A549 (cell line): Measurements from ENCODE around the gene CLASP1. TPM values are rescaled to one million over a fixed set of nuclear protein-coding genes. Genes with fewer than 3 reads are reported as not detected.
A peak's percentile ranks its signal among the peaks of the same experiment; 100 is the strongest.

Experiments used
- ATAC-seq, 2 experiments: fragments of 200-7000 bp in 1 of 2; fragments of >200 bp in 1 of 2; cut with Nextera tagmentation in 1 of 2; cut with Tn5 transposase in 1 of 2; 3 replicates each; pipeline versions ENCODE4 v1.8.0 to v1.9.1; 2018 to 2020; ENCODE audit warnings: mild to moderate bottlenecking in 1 of 2, moderate library complexity in 1 of 2
- CTCF ChIA-PET: fragments of 300-600 bp; sonication (Branson Sonifier 250); formaldehyde crosslinking; extraction: SDS; loops from one replicate; lab custom pipeline; 2021; ENCODE audit warnings: antibody characterized with exemption, inconsistent platforms; lab: Yijun Ruan, JAX
- POLR2A ChIA-PET: fragments of 350-600 bp; formaldehyde crosslinking; extraction: SDS; loops from one replicate; lab custom pipeline; 2021; ENCODE audit warnings: antibody characterized with exemption, inconsistent platforms; lab: Yijun Ruan, JAX
- DNase-seq, 2 experiments: peaks; one replicate each; pipeline versions ENCODE4 v3.0.0 to v3.0.0-alpha.2; 2011 to 2016; ENCODE audit warnings: low read depth in 1 of 2, low spot score in 1 of 2
- FAIRE-seq: peaks from 2 replicates; lab custom pipeline; 2011; peaks lifted over from hg19 to GRCh38; lab: Jason Lieb, UNC
- H3K27ac ChIP-seq, 2 experiments: fragments of >200 bp; sonication (Bioruptor Twin); formaldehyde crosslinking; 3 replicates each; pipeline ENCODE4 v1.5.1; 2016 to 2017
- H3K4me1 ChIP-seq: fragments of >200 bp; sonication (Bioruptor Twin); formaldehyde crosslinking; 3 replicates; pipeline ENCODE4 v1.6.1; 2016
- H3K4me2 ChIP-seq: fragments of >200 bp; sonication (Bioruptor Twin); formaldehyde crosslinking; 3 replicates; pipeline ENCODE4 v1.6.1; 2016
- H3K4me3 ChIP-seq: fragments of >200 bp; sonication (Bioruptor Twin); formaldehyde crosslinking; 3 replicates; pipeline ENCODE4 v1.5.1; 2016
- H3K9me3 ChIP-seq: fragments of >200 bp; sonication (Bioruptor Twin); formaldehyde crosslinking; 3 replicates; pipeline ENCODE4 v1.6.1; 2016
- CBX2 ChIP-seq: fragments of 200-600 bp; sonication (generic); IDR thresholded peaks from 2 replicates; pipeline ENCODE4 v1.6.1; 2016; ENCODE audit warnings: low read depth, mild to moderate bottlenecking, borderline replicate concordance
- CBX8 ChIP-seq: fragments of 200-600 bp; sonication (generic); IDR thresholded peaks from 2 replicates; pipeline ENCODE4 v1.6.1; 2016
- CHD2 ChIP-seq: fragments of 150-350 bp; IDR thresholded peaks from 2 replicates; pipeline ENCODE4 v1.6.1; 2014; ENCODE audit warnings: low read length; ENCODE audit not compliant: partially characterized antibody
- CHD4 ChIP-seq: fragments of 200-600 bp; sonication (generic); IDR thresholded peaks from 2 replicates; pipeline ENCODE4 v1.6.1; 2016; ENCODE audit warnings: antibody characterized with exemption, mild to moderate bottlenecking, borderline replicate concordance
- CTCF ChIP-seq: fragments of >200 bp; sonication (Bioruptor Twin); formaldehyde crosslinking; IDR thresholded peaks from 3 replicates; pipeline ENCODE4 v1.5.1; 2016
- EHMT2 ChIP-seq: fragments of 200-600 bp; sonication (generic); IDR thresholded peaks from 2 replicates; pipeline ENCODE4 v1.6.1; 2016; ENCODE audit warnings: antibody characterized with exemption, low read depth, mild to moderate bottlenecking, moderate library complexity
- HEYL ChIP-seq: fragments of 250-450 bp; sonication (Bioruptor Pico); IDR thresholded peaks from 2 replicates; pipeline ENCODE4 v1.8.0; 2021; ENCODE audit warnings: mild to moderate bottlenecking, moderate library complexity
- HOXB13 ChIP-seq: fragments of 250-450 bp; sonication (Bioruptor Pico); IDR thresholded peaks from 2 replicates; pipeline ENCODE4 v1.5.0; 2020; ENCODE audit warnings: low read depth, mild to moderate bottlenecking, moderate library complexity
- JUNB ChIP-seq: fragments of >200 bp; sonication (Bioruptor Twin); formaldehyde crosslinking; IDR thresholded peaks from 2 replicates; pipeline ENCODE4 v1.6.1; 2016
- MAFK ChIP-seq: fragments of 450-650 bp; IDR thresholded peaks from 2 replicates; pipeline ENCODE4 v1.6.1; 2014; ENCODE audit not compliant: partially characterized antibody
- MYC ChIP-seq: IDR thresholded peaks from 2 replicates; pipeline ENCODE4 v1.6.1; 2012; ENCODE audit warnings: mild to moderate bottlenecking, inconsistent platforms, low read length, improper control_type of control experiment, borderline replicate concordance
- RAD21 ChIP-seq, 2 experiments: fragments of >200 bp in 1 of 2; sonication (Bioruptor Twin) in 1 of 2; formaldehyde crosslinking in 1 of 2; IDR thresholded peaks in 1 of 2; conservative IDR thresholded peaks in 1 of 2; 2 replicates in 1 of 2; 3 replicates in 1 of 2; pipeline ENCODE4 v1.6.1; 2012 to 2018; ENCODE audit warnings: inconsistent platforms in 1 of 2
- RCOR1 ChIP-seq: fragments of 150-350 bp; IDR thresholded peaks from 2 replicates; pipeline ENCODE4 v1.6.1; 2014; ENCODE audit warnings: antibody characterized with exemption, low read length, low read depth
- REST ChIP-seq: fragments of 200-600 bp; sonication (generic); IDR thresholded peaks from 2 replicates; pipeline ENCODE4 v1.6.1; 2016; ENCODE audit warnings: antibody characterized with exemption, mild to moderate bottlenecking, moderate library complexity
- RNF2 ChIP-seq: fragments of 200-600 bp; sonication (generic); IDR thresholded peaks from 2 replicates; pipeline ENCODE4 v1.6.1; 2016; ENCODE audit warnings: low read depth, mild to moderate bottlenecking, antibody characterized with exemption, moderate library complexity, borderline replicate concordance
- SMC3 ChIP-seq: fragments of >200 bp; sonication (Bioruptor Twin); formaldehyde crosslinking; IDR thresholded peaks from 3 replicates; pipeline ENCODE4 v1.6.1; 2018; ENCODE audit warnings: inconsistent platforms
- TP53 ChIP-seq: fragments of 250-450 bp; sonication (Bioruptor Pico); IDR thresholded peaks from 2 replicates; pipeline ENCODE4 v1.5.0; 2021; ENCODE audit warnings: mild to moderate bottlenecking, moderate library complexity
- ZFP36 ChIP-seq: fragments of 450-650 bp; IDR thresholded peaks from 2 replicates; pipeline ENCODE4 v1.6.1; 2014; ENCODE audit warnings: borderline replicate concordance; ENCODE audit not compliant: partially characterized antibody
- WGBS: methylation state at CpG from one replicate; pipeline ENCODE4 v1.1.6; 2017; ENCODE audit errors: missing lambda C conversion rate; 5-methylcytosine and 5-hydroxymethylcytosine counted together
- polyA plus RNA-seq, 4 experiments: library from polyadenylated mRNA; depleted of rRNA in 3 of 4; stranded (reverse); fragments of >200 nt; fragmentation: RNase III in 1 of 4; extraction: RNeasy Plus Mini Kit Qiagen cat#74134 plus additional on column Dnase treatment in 1 of 4; gene quantifications; 2 replicates in 3 of 4; 3 replicates in 1 of 4; pipeline ENCODE4 v1.2.3, GENCODE V29; 2011 to 2017
- TF ChIP-seq, protein P1 (sequence below): IDR thresholded peaks from 2 replicates; pipeline ENCODE4 v1.6.1; 2012
- TF ChIP-seq, protein P2 (sequence below): fragments of >200 bp; sonication (Bioruptor Twin); formaldehyde crosslinking; IDR thresholded peaks from 2 replicates; pipeline ENCODE4 v1.6.1; 2016
- TF ChIP-seq, protein P3 (sequence below): IDR thresholded peaks from 2 replicates; pipeline ENCODE4 v1.6.1; 2012
- TF ChIP-seq, protein P4 (sequence below): fragments of 450-650 bp; IDR thresholded peaks from 2 replicates; pipeline ENCODE4 v1.6.1; 2014; ENCODE audit warnings: antibody characterized with exemption

CLASP1 gene
- polyA plus RNA-seq, 2 of the 4 experiments (the other 2 are of a cell fraction) = 11.7 to 15.8 TPM

- no peak for TF ChIP-seq REST
- no peak for TF ChIP-seq HOXB13 (CRISPR knock-in tag)
- TF ChIP-seq, protein P1, sequence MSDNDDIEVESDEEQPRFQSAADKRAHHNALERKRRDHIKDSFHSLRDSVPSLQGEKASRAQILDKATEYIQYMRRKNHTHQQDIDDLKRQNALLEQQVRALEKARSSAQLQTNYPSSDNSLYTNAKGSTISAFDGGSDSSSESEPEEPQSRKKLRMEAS = no peak
- TF ChIP-seq ZFP36 = no peak
- TF ChIP-seq TP53 (CRISPR knock-in tag) = no peak
- POLR2A ChIA-PET = no interaction called here
- no peak overlapping the region for H3K4me2 ChIP-seq
- H3K27ac ChIP-seq = no peak overlapping the region
- WGBS = 57% methylated on average over 2 of the region's 2 CpGs
- FAIRE-seq = no peak
- peaks cover 26% of the 10 kb centered on the region for H3K4me1 ChIP-seq
- no peak overlapping the region for H3K4me3 ChIP-seq
- no peaks in the 10 kb centered on the region for H3K9me3 ChIP-seq
- DNase-seq = no peak
- CTCF ChIA-PET = no interaction called here
- ATAC-seq = no peak
Observed at GRCh38 chr2:121598087-121598486, 51.2 kb downstream of the CLASP1 start.

DNA sequence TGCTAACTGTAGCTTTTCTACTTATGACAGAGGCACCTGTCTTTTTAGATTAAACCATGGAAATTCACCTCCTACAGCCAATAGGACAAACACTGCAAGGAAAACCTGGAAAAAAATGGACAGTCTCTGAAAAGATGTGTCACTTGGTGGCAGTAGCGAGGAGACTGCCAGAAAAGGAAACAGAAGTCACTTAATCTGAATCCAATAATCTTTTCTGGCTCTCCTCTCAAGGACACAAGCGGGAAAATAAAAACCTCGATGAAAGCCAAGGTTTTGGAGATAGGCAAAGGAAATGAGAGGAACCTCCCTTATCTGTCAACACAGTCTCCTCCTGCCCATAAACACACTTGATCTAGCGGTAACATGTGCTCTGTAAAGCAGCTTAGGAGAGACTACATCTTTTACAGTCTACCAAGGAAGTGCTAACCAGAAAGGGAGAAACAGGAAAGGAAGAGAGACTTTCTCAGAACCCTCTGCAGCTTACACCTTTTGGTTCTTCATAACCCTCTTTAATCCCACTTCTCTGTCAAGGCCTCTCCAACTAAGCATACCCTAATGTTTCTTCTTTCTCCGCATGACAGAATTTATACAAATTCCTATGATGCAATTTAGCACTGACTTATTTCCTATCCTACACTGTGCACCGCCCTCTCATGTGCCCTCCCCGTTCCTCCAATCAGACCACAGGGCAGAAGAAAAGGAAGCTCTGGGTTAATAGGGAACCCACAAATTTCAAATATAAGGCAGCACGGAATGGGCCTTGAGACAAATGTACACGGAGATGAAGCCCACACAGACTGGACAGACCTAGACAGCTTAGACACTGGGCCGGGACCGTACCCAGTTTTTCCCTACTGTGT, 52.8 kb downstream of the CLASP1 start:
- no peak for FAIRE-seq
- CTCF ChIA-PET = interaction anchor here (0.6 to 2.8 kb wide), 23 partner anchors 10 to 195 kb away, joined by 3 to 19 read pairs (median 4); no protein-coding TSS in a partner anchor
- H3K4me2 ChIP-seq = peak overlapping the region; percentile 59
- TF ChIP-seq MAFK = no peak
- TF ChIP-seq HEYL (CRISPR knock-in tag) = no peak
- no peak for TF ChIP-seq CBX8
- TF ChIP-seq CHD2 = no peak
- TF ChIP-seq, protein P2, sequence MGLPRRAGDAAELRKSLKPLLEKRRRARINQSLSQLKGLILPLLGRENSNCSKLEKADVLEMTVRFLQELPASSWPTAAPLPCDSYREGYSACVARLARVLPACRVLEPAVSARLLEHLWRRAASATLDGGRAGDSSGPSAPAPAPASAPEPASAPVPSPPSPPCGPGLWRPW = no peak
- TF ChIP-seq JUNB = no peak
- no peak for TF ChIP-seq CHD4
- TF ChIP-seq CBX2 = no peak
- no peak for TF ChIP-seq RNF2
- TF ChIP-seq REST = no peak
- TF ChIP-seq, protein P3, sequence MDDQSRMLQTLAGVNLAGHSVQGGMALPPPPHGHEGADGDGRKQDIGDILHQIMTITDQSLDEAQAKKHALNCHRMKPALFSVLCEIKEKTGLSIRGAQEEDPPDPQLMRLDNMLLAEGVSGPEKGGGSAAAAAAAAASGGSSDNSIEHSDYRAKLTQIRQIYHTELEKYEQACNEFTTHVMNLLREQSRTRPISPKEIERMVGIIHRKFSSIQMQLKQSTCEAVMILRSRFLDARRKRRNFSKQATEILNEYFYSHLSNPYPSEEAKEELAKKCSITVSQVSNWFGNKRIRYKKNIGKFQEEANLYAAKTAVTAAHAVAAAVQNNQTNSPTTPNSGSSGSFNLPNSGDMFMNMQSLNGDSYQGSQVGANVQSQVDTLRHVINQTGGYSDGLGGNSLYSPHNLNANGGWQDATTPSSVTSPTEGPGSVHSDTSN = no peak
- no peak for TF ChIP-seq RCOR1
- no peak for TF ChIP-seq EHMT2
- TF ChIP-seq HOXB13 (CRISPR knock-in tag) = no peak
- TF ChIP-seq MYC = 0 out of 2 replicates have a peak, but pooled peaks have one; percentile 12
- peak; percentile 63 for TF ChIP-seq CTCF
- TF ChIP-seq RAD21 (conservative IDR thresholded peaks at IDR 0.05 in 1 of 2, IDR thresholded peaks at IDR 0.05 in 1 of 2) = peak; percentile 54 to 57
- TF ChIP-seq, protein P4, sequence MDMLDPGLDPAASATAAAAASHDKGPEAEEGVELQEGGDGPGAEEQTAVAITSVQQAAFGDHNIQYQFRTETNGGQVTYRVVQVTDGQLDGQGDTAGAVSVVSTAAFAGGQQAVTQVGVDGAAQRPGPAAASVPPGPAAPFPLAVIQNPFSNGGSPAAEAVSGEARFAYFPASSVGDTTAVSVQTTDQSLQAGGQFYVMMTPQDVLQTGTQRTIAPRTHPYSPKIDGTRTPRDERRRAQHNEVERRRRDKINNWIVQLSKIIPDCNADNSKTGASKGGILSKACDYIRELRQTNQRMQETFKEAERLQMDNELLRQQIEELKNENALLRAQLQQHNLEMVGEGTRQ = no peak
- peak; percentile 69 for TF ChIP-seq SMC3

More for the DNA sequence above, 52.8 kb downstream of the CLASP1 start:
- peak overlapping the region; percentile 47 to 58; a peak in 4 of 6 replicates for H3K27ac ChIP-seq
- peak; percentile 84 to 86; a peak in 5 of 6 replicates for ATAC-seq
- peaks cover 26% of the 10 kb centered on the region for H3K4me1 ChIP-seq
- 61% methylated on average over 11 of the region's 11 CpGs for WGBS
- no peaks in the 10 kb centered on the region for H3K9me3 ChIP-seq
- H3K4me3 ChIP-seq = no peak overlapping the region
- peak; percentile 18 to 60 for DNase-seq
- POLR2A ChIA-PET = interaction anchor here (2.6 kb wide), 1 partner anchor 65 kb away, joined by 10 read pairs; the partner anchor contains the start of gene RNU4ATAC
